ENCODE data around the gene EYS. TPM values are rescaled to one million over a fixed set of nuclear protein-coding genes. Genes with fewer than 3 reads are reported as not detected.

EYS gene
- total RNA-seq, 1 experiment from 2014 or later = not detected

DNA sequence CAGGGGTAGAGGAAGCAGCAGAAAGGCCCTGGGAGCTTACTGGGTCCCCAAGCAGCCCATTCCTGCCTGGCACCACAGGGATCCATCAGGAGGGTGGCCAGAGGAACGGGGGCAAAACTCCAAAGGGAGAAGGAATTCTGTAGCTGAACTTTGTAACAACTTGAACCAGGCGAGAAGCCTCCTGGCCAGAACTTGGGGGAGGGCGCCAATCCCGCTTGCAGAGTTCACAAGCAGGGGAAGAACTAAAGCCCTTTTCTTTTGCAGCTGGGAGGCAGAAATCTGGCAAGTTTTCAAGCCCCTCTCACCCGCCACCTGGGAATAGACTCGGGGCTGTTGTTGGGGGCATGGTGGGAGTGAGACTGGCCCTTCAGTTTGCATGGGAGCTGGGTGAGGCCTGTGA lies 1882.3 kb downstream of the EYS start:
- TF ChIP-seq, protein P1, sequence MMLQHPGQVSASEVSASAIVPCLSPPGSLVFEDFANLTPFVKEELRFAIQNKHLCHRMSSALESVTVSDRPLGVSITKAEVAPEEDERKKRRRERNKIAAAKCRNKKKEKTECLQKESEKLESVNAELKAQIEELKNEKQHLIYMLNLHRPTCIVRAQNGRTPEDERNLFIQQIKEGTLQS (IDR thresholded peaks at IDR 0.05) = no peak
- TF ChIP-seq MAX (IDR thresholded peaks at IDR 0.05) (no peak), POLR2AphosphoS5 (IDR thresholded peaks at IDR 0.05; ENCODE audit: low read depth, low read length) (no peak), CEBPB (IDR thresholded peaks at IDR 0.05; ENCODE audit: low read depth) (no peak), ELF1 (IDR thresholded peaks at IDR 0.05; ENCODE audit: borderline replicate concordance, low read depth) (no peak), YY1 (IDR thresholded peaks at IDR 0.05; ENCODE audit: extremely low read depth, insufficient replicate concordance, low read depth, low read length) (no peak), CBX3 (IDR thresholded peaks at IDR 0.05; ENCODE audit: low read depth) (no peak), SP1 (IDR thresholded peaks at IDR 0.05; ENCODE audit: low read depth) (no peak), EZH2 (IDR thresholded peaks at IDR 0.05) (no peak), EZH2phosphoT487 (IDR thresholded peaks at IDR 0.05; ENCODE audit: borderline replicate concordance) (no peak), SRF (IDR thresholded peaks at IDR 0.05; ENCODE audit: low read depth) (no peak), RAD21 (IDR thresholded peaks at IDR 0.05; ENCODE audit: low read depth) (no peak), TCF7L2 (IDR thresholded peaks at IDR 0.05; ENCODE audit: borderline replicate concordance, extremely low read depth, insufficient read depth, insufficient read length) (no peak), POLR2A (IDR thresholded peaks at IDR 0.05; ENCODE audit: borderline replicate concordance, extremely low read depth, insufficient read depth, insufficient read length) (no peak), JUND (IDR thresholded peaks at IDR 0.05) (no peak), ZFX (IDR thresholded peaks at IDR 0.05) (no peak), FOSL1 (IDR thresholded peaks at IDR 0.05; ENCODE audit: low read depth) (no peak)
- TF ChIP-seq, protein P2, sequence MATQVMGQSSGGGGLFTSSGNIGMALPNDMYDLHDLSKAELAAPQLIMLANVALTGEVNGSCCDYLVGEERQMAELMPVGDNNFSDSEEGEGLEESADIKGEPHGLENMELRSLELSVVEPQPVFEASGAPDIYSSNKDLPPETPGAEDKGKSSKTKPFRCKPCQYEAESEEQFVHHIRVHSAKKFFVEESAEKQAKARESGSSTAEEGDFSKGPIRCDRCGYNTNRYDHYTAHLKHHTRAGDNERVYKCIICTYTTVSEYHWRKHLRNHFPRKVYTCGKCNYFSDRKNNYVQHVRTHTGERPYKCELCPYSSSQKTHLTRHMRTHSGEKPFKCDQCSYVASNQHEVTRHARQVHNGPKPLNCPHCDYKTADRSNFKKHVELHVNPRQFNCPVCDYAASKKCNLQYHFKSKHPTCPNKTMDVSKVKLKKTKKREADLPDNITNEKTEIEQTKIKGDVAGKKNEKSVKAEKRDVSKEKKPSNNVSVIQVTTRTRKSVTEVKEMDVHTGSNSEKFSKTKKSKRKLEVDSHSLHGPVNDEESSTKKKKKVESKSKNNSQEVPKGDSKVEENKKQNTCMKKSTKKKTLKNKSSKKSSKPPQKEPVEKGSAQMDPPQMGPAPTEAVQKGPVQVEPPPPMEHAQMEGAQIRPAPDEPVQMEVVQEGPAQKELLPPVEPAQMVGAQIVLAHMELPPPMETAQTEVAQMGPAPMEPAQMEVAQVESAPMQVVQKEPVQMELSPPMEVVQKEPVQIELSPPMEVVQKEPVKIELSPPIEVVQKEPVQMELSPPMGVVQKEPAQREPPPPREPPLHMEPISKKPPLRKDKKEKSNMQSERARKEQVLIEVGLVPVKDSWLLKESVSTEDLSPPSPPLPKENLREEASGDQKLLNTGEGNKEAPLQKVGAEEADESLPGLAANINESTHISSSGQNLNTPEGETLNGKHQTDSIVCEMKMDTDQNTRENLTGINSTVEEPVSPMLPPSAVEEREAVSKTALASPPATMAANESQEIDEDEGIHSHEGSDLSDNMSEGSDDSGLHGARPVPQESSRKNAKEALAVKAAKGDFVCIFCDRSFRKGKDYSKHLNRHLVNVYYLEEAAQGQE (IDR thresholded peaks at IDR 0.05; ENCODE audit: low read depth) = no peak
- TF ChIP-seq, protein P3, sequence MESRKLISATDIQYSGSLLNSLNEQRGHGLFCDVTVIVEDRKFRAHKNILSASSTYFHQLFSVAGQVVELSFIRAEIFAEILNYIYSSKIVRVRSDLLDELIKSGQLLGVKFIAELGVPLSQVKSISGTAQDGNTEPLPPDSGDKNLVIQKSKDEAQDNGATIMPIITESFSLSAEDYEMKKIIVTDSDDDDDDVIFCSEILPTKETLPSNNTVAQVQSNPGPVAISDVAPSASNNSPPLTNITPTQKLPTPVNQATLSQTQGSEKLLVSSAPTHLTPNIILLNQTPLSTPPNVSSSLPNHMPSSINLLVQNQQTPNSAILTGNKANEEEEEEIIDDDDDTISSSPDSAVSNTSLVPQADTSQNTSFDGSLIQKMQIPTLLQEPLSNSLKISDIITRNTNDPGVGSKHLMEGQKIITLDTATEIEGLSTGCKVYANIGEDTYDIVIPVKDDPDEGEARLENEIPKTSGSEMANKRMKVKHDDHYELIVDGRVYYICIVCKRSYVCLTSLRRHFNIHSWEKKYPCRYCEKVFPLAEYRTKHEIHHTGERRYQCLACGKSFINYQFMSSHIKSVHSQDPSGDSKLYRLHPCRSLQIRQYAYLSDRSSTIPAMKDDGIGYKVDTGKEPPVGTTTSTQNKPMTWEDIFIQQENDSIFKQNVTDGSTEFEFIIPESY (IDR thresholded peaks at IDR 0.05; ENCODE audit: extremely low read depth, insufficient replicate concordance, low read length) = no peak
- 0 out of 2 replicates have a peak, but pooled peaks cover 3% of the 10 kb centered on the region for H3K27me3 ChIP-seq (ENCODE audit: insufficient read depth, low read length)
- no peaks in the 10 kb centered on the region for H3K9me2 ChIP-seq (ENCODE audit: insufficient read depth)
- H2AFZ ChIP-seq (ENCODE audit: low read depth, low read length, poor library complexity, severe bottlenecking) = no peak overlapping the region
- no peak overlapping the region for H3K4me2 ChIP-seq (ENCODE audit: low read length)
- POLR2A ChIA-PET = no interaction called here
- H3K36me3 ChIP-seq (ENCODE audit: control insufficient read depth in 1 of 2, insufficient read depth in 2 of 2, low read length in 2 of 2) = no peaks in the 10 kb centered on the region
- CTCF ChIA-PET = interaction anchor here (0.5 kb wide), 1 partner anchor 866 kb away, joined by 3 read pairs; no protein-coding TSS in a partner anchor
- no peak for DNase-seq (ENCODE audit: low read depth, low spot score)
- H3K4me1 ChIP-seq (ENCODE audit: control insufficient read depth in 1 of 2, insufficient read depth in 2 of 2, low read length in 2 of 2) = no peaks in the 10 kb centered on the region
- H4K20me1 ChIP-seq (ENCODE audit: insufficient read depth) = no peaks in the 10 kb centered on the region; the same call in 1 of the 2 replicates
- H3K9me3 ChIP-seq (ENCODE audit: control insufficient read depth in 1 of 2, insufficient read depth in 1 of 2, low read depth in 1 of 2, low read length in 2 of 2) = no peaks in the 10 kb centered on the region
- no peak overlapping the region for H3K4me3 ChIP-seq (replicated peaks in 1 of 2; ENCODE audit: low read depth in 1 of 2, low read length in 2 of 2)
- no peak for ATAC-seq
- RAD21 ChIA-PET (ENCODE audit: low non-redundant PET in 1 of 2, low total read pairs in 2 of 2, uncharacterized antibody in 2 of 2, unreplicated experiment in 2 of 2) = no interaction called here
- H3K79me2 ChIP-seq (ENCODE audit: insufficient read depth, low read length) = no peaks in the 10 kb centered on the region
- no TSS peak for BruUV-seq (replicated peaks)
- intact Hi-C loops (cut with micrococcal nuclease) = no loop called here
- H3K27ac ChIP-seq (ENCODE audit: low read depth, low read length) = no peak overlapping the region
- no peak overlapping the region for H3K9ac ChIP-seq (ENCODE audit: low read length)
